Measurements from ENCODE around the gene DNAJB7.
"Not testable (repeated sequence)": the region's sequence is repeated elsewhere in the genome, so short reads cannot be mapped to it uniquely, and the experiment has no call there.

DNAJB7 gene

DNA sequence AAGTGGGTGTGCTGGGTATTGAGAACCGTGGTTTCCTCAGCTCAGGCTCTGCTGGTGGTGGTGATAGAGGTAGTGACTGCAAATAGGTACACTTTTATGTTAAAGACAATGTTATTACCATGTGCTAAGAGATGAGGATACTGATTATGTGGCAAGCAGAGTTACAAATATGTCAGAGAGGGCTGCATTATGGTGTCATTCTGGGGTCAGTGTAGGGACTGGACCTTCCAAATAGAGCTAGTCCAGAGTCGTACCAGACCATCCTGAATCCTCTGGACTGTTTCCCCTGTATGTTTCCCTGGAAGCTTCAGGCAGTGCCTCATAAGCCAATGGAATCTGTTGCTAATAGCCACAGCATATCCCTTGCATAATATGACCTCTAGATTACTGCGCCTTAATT is at the start of gene DNAJB7:
Gene DNAJB7, minus strand, starts transcription at position 101 of the 400 bp plus-strand sequence. CDS start 119 bp downstream, outside the sequence.
- no peak for DNase-seq (ENCODE audit: low spot score)

DNA sequence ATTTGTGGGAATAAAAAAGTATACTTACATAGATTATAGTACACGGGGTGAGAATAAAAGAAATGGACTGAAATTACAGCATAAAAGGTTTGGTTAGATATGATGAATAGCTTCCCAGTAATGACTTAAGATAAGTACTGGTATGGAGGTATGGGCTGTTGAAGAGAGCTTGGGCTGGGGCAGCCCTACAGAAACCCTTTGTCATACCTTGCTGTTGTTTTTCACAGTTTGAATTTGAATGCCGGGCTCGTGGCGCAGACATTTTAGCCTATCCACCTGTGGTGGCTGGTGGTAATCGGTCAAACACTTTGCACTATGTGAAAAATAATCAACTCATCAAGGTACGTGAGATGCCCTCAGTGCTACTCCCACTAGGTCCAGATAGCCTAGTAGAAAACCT is 47.0 kb upstream of the DNAJB7 start:
- DNase-seq (ENCODE audit: low spot score) = no peak

DNA sequence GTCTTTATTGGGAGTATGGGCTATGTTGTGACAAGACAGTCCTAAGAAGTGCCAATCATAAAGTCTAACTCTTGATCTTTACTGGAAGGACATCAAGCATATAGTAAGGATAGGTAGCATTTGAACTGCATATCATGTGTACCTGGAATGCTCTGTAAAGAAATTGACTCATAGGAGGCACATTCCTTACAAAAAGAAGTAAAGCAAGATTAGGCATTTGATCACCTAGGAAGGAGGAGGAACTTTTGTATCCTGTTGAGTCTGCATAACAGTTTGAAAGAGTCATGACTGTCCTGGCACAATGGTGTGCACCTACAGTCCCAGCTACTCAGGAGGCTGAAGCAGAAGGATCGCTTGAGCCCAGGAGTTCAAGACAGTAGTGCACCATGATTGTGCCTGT is 42.2 kb upstream of the DNAJB7 start:
- no peak for DNase-seq (ENCODE audit: low spot score)

DNA sequence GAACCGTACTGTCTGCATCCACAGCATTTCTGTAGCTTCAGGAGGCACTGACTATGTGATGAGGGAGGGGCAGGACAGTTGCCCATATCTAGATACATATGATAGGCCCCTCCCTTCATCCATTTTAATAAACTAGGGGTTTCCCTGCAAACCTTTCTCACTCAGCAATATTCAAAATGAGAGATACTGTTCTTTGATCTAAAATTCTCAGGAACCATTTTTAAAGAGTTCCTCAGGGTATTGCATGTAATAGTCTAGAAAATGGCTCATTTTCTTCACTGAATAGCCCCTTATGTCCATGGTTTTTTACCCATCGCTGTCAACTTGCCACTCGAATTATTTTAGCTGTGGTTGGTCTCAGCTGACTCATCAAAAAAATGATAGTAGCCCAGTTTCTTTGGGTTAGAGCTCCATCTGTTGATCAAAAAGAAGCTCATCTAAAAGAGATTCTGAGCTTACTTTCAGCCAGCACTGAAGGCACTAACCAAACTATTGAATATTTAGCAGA is 37.0 kb upstream of the DNAJB7 start:
- DNase-seq (ENCODE audit: low spot score) = peak; percentile 60

DNA sequence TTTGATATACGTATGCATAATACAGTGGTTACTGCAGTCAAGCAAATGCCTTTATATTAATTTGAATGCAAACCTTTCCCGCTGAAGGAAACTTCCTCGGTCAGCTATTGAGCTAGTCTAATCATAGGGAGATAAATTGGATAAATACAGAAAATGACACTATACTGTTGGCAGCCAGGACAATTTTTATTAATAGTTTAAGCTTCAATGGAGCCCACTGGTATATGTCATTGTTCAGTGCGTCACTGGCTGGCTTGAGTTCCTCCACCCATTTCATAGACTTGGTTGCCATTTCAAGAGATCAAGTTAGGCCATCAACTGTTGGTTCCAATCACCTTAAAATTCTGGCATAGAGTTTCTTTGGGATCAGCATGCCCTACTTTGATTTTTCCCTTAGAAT is 32.5 kb upstream of the DNAJB7 start:
- DNase-seq (ENCODE audit: low spot score) = no peak

DNA sequence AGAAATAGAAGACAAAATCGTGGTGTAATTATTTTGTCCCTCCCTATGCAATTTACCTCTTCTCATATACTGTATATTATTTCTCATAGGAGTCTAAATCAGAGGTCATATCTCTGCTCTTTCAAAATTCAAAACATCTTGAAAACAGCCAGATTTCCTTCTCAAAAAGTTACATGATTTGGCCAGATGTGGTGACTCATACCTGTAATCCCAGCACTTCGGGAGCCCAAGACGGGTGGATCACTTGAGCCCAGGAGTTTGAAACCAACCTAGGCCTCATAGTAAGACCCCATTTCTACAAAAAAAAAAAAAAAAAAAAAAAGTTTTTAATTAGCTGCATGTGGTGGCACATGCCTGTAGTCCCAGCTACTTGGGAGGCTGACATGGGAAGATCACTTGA is 29.0 kb upstream of the DNAJB7 start:
- DNase-seq (ENCODE audit: low spot score) = no peak

DNA sequence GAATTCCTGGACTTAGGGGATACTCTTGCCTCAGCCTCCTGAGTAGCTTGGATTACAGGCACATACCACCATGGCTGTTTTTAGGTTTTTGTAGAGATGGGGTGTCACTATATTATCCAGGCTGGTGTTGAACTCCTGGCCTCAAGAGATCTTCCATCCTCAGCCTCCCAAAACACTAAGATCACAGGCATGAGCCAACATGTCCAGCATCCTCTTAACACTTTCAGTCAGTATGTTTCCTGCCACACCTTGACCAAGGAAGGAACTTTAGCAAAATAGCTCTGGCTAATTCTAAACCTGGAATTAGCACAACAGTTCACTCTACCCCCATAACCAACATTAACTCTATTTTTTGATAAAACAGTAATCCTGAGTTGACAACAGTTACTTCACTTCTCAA is 27.2 kb upstream of the DNAJB7 start:
- no peak for DNase-seq (ENCODE audit: low spot score)

DNA sequence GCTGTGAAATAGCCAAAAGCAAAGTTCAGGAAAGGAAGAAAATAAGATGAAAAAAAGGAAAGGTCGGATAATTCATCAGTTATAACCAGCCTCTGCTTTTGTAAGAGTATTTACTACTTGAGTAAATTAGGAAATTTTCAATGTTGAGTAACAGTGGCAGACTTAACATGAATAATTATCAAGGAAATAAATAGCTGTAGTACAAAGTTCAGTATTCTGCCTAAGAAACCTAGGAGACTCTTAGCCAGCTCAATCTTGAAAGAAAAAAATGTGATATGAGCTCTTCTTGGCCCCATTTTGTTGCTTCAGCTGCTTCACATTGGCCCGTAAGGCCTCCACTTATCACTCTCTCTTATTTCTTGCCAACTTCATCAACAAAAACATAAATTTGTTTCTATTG is 17.0 kb upstream of the DNAJB7 start:
- DNase-seq (ENCODE audit: low spot score) = no peak

DNA sequence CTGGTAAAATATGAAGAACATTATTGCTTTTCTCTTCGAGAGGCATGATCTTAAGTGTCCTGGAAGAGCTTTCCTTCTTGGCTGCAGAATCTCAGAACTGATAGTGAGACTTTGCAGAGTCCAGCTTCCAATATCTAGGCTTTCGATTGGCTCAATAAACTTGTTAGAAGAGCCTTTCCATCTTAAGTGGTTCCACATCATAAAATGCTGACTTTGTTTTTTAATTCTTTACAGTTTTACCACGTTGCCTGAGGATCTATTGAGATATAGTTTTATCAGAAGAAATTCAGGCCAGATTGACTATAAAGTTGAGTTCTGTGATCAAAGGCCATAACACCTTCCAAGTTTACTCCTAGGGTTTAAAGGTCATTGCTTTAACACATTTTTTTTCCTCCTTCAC is 15.6 kb upstream of the DNAJB7 start:
- no peak for DNase-seq (ENCODE audit: low spot score)

DNA sequence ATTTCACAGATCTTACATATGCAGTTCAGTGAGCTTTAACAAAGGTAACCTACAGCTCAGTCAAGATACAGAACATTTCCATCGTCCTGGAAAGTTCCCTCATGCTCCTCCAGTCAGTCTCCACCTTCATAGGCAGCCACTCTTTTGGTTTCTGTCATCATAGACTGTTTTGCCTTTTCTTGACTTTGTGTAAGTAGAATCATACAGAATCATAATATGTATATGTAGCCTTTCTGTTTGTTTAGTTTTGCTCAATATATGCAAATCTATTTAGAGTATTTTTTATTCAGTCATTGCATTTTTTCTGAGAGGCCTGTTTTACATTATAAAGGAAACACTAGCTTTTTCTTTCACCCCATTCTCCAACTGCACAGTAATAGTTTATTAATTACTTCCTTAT is 15.0 kb upstream of the DNAJB7 start:
- no peak for DNase-seq (ENCODE audit: low spot score)

DNA sequence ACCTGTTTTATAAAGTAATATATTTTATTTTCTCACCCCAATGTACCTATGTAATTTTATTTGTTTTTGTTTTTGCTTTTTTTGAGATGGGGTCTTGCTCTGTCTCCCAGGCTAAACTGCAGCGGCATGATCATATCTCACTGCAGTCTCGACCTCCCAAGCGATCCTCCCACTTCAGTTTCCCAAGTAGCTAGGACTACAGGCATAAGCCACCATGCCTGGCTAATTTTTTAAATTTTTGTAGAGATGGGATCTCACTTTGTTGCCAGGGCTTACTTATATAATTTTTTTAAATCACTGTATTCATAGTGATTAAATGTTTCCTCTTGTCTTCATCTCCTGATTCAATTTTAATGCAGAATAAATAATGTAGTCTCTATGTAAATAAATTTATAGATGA is 13.2 kb upstream of the DNAJB7 start:
- no peak for DNase-seq (ENCODE audit: low spot score)

DNA sequence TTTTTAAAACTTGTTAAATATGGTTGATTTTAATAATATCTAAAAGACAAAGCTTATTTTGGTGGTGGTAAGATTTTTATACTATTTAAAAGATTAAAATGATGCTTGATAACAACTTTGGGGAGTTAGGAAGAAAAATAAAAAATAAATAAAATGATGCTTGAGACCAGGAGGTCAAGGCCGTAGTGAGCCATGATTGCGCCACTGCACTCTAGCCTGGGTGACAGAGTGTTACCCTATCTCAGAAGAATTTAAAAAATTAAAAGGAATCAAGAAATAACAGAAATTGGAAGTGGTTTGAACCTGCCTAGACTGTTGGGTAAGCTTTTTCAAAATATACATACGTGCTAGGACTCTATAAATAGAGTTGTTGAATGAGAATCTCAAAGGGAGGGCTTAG is 12.1 kb upstream of the DNAJB7 start:
- DNase-seq (ENCODE audit: low spot score) = no peak

DNA sequence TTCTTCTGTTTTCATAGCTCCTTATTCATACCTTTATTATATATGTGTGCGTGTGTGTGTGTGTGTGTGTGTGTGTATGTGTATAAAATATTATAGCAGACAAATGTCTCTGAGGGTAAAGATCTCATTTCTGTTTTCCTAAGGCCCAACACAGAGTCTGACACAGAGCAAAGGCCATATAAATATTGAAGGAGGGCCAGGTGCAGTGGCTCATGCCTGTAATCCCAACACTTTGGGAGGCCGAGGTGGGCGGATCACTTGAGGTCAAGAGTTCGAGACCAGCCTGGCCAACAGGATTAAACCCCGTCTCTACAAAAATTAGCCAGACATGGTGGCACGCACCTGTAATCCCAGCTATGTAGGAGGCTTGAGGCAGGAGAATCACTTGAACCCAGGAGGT is 6.5 kb upstream of the DNAJB7 start:
- DNase-seq (ENCODE audit: low spot score) = not testable (repeated sequence)

DNA sequence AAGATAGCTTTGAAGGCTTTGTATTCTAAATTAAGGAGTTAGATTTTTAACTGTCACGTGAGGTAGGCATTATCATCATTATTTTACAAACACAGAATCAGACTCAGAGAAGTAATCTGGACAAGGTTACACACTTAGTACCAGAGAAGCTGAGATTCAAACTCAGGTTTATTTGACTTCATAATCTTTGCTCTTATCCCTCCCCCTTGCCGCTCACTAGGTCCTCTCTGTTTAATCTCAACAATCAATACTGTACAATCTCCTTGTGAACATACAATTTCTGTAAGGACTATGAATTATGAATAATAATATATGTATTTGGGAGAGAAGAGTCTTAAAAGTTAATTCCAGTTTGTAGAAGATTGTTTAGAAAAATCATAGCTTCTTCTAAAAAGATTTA is 5.2 kb upstream of the DNAJB7 start:
- no peak for DNase-seq (ENCODE audit: low spot score)

DNA sequence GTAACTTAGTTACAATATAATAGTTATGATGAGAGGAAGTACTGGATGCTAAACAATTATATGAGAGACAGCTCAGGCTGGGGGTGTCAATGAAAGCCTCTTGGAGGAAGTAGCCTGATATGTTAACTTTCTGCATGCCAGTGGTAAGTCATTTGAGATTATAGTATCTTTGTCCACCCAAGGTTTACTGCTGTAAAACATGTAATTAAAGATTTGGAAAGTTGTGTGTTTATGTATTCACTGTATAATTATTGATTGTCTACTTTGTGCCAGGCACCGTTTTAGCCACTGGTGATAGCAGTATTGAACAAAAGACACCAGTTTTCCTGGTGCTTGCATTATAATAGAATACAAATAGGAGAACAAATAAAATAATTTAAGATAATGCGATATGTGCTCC is 624 bp upstream of the DNAJB7 start:
- no peak for DNase-seq (ENCODE audit: low spot score)

DNA sequence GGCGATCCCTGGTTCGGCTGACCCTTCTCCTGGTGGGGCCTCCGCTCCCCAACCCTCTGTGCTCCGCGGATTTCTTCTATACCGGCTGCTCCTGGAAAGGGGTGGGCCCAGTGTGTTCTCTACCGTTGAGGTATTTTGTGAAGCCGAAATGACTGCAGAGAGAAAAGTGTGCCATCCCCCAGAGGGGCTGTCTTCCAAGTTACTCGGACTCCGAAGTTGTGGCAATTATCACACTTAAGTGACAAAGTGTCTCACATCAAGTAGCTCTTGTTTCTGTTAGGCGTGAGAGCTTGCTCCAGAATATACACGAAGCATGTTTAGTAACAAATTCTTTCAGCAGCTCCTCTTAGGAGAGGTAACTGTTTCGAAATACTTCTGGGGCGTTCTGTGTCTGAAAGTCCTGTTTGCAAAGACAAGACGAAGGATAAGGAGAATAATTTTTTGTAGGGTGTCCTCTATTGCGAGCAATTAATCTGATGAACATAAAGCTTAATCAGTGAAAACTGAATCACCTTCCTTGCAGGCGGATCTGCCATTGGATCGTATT is 4.5 kb downstream of the DNAJB7 start:
- DNase-seq (ENCODE audit: low spot score) = no peak

DNA sequence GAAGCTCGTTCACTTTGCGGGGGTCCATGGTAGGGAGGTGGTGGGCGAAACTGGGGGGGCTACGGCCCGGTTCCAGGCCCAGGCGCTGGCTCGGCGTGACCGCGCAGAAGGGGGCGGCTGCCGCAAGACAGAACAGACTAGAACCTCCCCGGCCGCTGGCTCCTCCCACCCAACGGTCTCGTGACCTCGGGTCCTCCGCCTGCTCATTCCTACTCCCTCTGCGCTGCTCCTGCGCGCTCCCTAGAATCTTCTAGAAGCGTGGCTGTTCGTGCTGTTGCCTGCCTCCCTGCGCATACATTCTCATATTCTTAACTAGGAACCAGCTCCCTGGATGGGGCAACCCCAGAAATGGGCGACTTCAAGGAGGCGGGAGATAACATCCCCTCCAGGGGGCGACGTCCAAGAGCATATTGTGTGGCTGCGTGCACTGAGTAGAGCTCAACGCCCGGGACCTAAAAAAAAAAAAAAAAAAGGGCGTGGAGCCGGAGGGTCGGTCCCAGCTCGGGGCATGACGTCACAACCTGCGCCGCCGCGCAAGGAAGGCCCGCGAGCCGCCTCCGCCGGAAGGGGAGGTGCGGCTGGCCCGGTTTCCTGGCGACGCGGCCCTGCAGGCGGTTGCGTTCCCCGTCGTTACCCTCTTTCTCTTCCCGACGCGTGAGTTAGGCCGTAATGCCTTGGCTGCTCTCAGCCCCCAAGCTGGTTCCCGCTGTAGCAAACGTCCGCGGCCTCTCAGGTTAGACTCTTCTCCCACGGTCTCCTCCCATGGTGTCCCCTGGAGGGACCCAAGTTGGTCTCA is 5.2 kb downstream of the DNAJB7 start, which contains the start of the genes ST13 and XPNPEP3:
Gene ST13, minus strand, starts transcription at position 127 of the 796 bp plus-strand sequence. Its CDS starts 99 bp downstream, at position 28.
Gene XPNPEP3, plus strand, starts transcription at position 636 of the 796 bp plus-strand sequence. Its CDS starts 34 bp downstream, at position 670.
- peak; percentile 96 for DNase-seq (ENCODE audit: low spot score)

DNA sequence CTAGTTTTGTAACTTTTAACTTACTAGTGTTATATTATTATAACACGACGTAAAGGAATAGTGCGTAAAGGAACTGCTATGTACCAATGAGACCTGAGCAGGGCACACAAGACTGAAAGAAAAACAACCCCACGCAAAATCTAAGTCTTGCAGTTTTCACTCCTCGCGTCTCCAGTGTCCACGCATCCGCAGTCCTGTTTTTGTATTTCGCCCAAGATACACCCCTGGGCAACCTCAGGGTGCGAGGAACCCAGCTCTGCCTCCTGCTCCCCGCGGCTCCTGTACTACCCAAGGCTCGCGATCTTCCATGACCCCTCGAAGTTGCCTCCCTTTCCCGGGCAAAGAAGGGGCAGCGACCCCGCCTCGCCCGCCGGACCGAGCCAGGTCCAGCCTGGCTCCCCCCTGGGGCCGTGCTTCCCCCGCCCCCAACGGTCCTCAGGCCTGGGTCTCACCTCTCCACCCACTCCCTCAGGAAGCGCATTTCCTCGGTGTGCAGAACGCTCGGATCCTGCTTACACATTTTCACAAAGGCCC is 5.9 kb downstream of the DNAJB7 start:
- peak; percentile 1 for DNase-seq (ENCODE audit: low spot score)

DNA sequence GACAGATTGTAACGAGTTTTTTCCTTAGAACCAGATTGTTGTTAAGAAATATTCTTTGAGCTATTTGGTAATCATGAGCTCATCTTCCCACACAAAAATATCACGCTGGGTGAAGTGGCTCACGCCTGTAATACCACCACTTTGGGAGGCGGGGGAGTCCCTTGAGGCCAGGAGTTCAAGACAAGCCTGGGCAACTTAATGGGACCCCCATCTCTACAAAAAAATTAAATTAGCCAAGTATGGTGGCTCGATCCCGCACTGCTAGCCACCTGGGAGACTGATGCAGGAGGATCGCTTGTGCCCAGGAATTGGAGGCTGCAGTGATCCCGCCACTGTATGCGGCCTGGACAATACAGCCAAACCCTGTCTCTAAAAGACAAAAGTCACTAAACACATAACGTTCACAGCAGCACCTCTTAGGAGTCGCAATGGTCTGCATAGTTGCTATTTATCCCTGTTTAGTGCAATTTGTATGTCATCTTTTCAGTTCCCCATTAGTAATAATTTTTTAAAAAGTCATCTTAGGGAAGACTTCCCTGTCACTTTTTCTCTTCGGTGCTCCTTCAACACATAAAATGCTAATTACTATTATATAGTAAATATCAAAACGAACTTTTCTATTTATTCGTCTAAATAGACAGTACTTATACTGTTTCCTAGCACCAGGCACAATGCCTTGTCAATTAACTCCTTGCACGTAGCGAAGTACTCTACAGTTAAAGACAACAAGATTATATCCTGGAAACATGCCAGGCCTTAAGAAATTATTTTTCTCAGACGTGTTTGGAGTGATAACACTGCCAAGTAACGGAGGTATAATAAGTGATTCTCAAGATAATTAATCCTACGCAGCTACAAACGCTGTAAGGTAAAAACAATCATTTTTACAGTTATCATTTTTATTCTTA is 6.6 kb downstream of the DNAJB7 start:
- peak; percentile 6 for DNase-seq (ENCODE audit: low spot score)

DNA sequence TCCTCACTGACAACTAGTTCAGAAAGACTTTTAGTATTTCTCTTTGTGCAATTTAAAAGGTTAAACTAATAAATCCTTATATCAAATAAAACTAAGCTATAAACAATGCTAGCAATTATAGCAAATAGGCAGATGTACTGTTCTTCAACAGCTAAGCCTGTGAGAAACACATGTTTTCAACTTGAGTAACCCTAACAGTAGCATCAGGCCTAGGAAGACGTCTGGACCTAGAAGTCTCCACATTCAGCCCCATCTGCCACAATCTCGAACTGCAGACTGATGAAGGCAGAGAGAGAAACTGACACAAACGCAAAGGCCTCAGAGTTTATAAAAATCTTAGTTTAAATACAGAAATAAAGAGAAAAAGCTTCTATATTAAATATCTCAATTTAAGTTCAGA is 8.0 kb downstream of the DNAJB7 start:
- no peak for DNase-seq (ENCODE audit: low spot score)

DNA sequence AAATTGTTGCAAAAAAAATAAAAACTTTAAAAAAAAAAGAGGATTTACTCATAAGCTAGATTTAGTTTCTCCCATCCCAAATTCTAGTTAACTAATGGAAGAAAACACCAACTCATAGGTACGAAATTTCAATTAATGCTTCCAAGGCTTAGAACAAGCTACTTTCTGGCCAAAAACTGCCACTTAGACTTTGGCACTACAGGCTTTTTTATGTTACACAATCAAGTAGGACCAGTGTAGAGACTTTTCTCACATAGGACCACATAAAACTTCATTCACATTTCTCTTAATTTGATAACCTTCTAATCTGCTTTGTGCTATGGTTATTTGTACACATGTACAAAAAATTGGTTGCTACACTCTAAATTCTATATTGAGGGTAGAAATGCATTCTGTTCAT is 8.6 kb downstream of the DNAJB7 start:
- DNase-seq (ENCODE audit: low spot score) = no peak

DNA sequence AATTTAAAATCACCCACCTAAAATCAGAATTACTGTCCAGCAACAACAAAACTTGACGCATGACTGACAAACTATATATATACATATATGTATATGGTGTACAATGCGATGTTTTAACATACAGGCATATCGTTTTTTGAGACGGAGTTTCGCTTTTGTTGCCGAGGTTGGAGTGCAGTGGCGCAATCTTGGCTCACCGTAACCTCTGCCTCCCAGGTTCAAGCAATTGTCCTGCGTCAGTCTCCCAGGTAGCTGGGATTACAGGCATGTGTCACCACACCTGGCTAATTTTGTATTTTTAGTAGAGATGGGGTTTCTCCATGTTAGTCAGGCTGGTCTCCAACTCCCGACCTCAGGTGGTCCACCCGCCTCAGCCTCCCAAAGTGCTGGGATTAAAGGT is 16.1 kb downstream of the DNAJB7 start:
- not testable (repeated sequence) for DNase-seq (ENCODE audit: low spot score)
